Prostate gland (tissue), 2 donors: Measurements from ENCODE around the gene RNF128. TPM values are rescaled to one million over a fixed set of nuclear protein-coding genes. Genes with fewer than 3 reads are reported as not detected.

ENCODE experiments used
- DNase-seq: peaks from one replicate; pipeline ENCODE4 v3.0.0-alpha.2; 2019; ENCODE audit warnings: low spot score
- H3K27ac ChIP-seq, 2 donors: fragments of 200-600 bp; sonication (generic); 2 replicates each; pipeline ENCODE4 v1.5.1; 2017 to 2019
- H3K27me3 ChIP-seq: fragments of 200-600 bp; sonication (generic); replicated peaks from 2 replicates; pipeline ENCODE4 v1.5.1; 2019; ENCODE audit not compliant: insufficient read depth
- H3K36me3 ChIP-seq, 2 donors: fragments of 200-600 bp; sonication (generic); 1 replicate in 1 of 2; 2 replicates in 1 of 2; pipeline versions ENCODE4 v1.5.1 to v1.8.1; 2017 to 2019
- H3K4me1 ChIP-seq: fragments of 200-600 bp; sonication (generic); replicated peaks from 2 replicates; pipeline ENCODE4 v1.5.1; 2019
- H3K4me3 ChIP-seq, 2 donors: fragments of 200-600 bp; sonication (generic); 2 replicates each; pipeline ENCODE4 v1.5.1; 2017 to 2019
- H3K9me3 ChIP-seq: fragments of 200-600 bp; sonication (generic); 2 replicates; pipeline ENCODE4 v1.5.1; 2017
- CTCF ChIP-seq, 4 experiments: fragments of 200-600 bp in 2 of 4; fragments of 450-650 bp in 2 of 4; sonication (generic) in 2 of 4; IDR thresholded peaks; 1 replicate in 3 of 4; 2 replicates in 1 of 4; pipeline ENCODE4 v1.5.1; 2016 to 2019; ENCODE audit warnings: antibody characterized with exemption in 4 of 4, mild to moderate bottlenecking in 2 of 4, moderate library complexity in 2 of 4
- POLR2A ChIP-seq: fragments of 450-650 bp; IDR thresholded peaks from one replicate; pipeline ENCODE4 v1.6.1; 2016; ENCODE audit warnings: antibody characterized with exemption, mild to moderate bottlenecking
- POLR2AphosphoS5 ChIP-seq: sonication (generic); formaldehyde crosslinking; IDR thresholded peaks from one replicate; pipeline ENCODE4 v1.6.1; 2017; ENCODE audit warnings: antibody characterized with exemption
- WGBS: methylation state at CpG from one replicate; pipeline ENCODE4 v1.1.5; 2018; 5-methylcytosine and 5-hydroxymethylcytosine counted together
- intact Hi-C: fragments of 100-400 bp; cut with DNase I; formaldehyde crosslinking; loops from one replicate; pipeline ENCODE4 v1.14.2; 2022
- total RNA-seq, 2 donors: library from RNA; depleted of rRNA; stranded (reverse); fragments of >200 nt; gene quantifications; one replicate each; pipeline ENCODE4 v1.1.0, GENCODE V29; 2016

RNF128 gene
- total RNA-seq, 2 donors from 2014 or later = 1.9 to 10.5 TPM

- intact Hi-C loops = no loop called here
- TF ChIP-seq POLR2AphosphoS5 (no peak), CTCF (IDR thresholded peaks at IDR 0.05) (no peak), POLR2A (no peak)
Observed at GRCh38 chrX:106740193-106740780, 13.8 kb downstream of the RNF128 start.

GRCh38 chrX:106742193-106742592, 15.7 kb downstream of the RNF128 start:
- WGBS = 47% methylated on average over 2 of the region's 2 CpGs
- Histone ChIP-seq H3K4me3 (no peak overlapping the region), H3K9me3 (no peaks in the 10 kb centered on the region), H3K4me1 (no peaks in the 10 kb centered on the region), H3K36me3 (no peaks in the 10 kb centered on the region), H3K27ac (no peak overlapping the region), H3K27me3 (no peaks in the 10 kb centered on the region)
- intact Hi-C loops = no loop called here
- DNase-seq = no peak
- TF ChIP-seq POLR2AphosphoS5 (no peak), CTCF (IDR thresholded peaks at IDR 0.05) (no peak), POLR2A (no peak)

More at GRCh38 chrX:106740193-106740780, 13.8 kb downstream of the RNF128 start:
- 76% methylated on average over 2 of the region's 2 CpGs for WGBS
- H3K9me3 ChIP-seq = no peaks in the 10 kb centered on the region
- H3K27me3 ChIP-seq = no peaks in the 10 kb centered on the region
- no peak overlapping the region for H3K27ac ChIP-seq
- no peak overlapping the region for H3K4me3 ChIP-seq
- no peaks in the 10 kb centered on the region for H3K36me3 ChIP-seq
- no peak for DNase-seq
- H3K4me1 ChIP-seq = no peaks in the 10 kb centered on the region

GRCh38 chrX:106742805-106743204, 16.3 kb downstream of the RNF128 start:
- DNase-seq = no peak
- H3K36me3 ChIP-seq = no peaks in the 10 kb centered on the region
- TF ChIP-seq POLR2A = no peak
- TF ChIP-seq CTCF (IDR thresholded peaks at IDR 0.05) = no peak
- no peak for TF ChIP-seq POLR2AphosphoS5
- H3K4me3 ChIP-seq = no peak overlapping the region
- H3K27ac ChIP-seq = no peak overlapping the region
- H3K9me3 ChIP-seq = no peaks in the 10 kb centered on the region
- no peaks in the 10 kb centered on the region for H3K4me1 ChIP-seq
- intact Hi-C loops = no loop called here
- H3K27me3 ChIP-seq = no peaks in the 10 kb centered on the region

- Histone ChIP-seq H3K27ac (no peak overlapping the region), H3K4me1 (no peaks in the 10 kb centered on the region), H3K9me3 (no peaks in the 10 kb centered on the region), H3K4me3 (no peak overlapping the region), H3K27me3 (no peaks in the 10 kb centered on the region), H3K36me3 (no peaks in the 10 kb centered on the region)
- no peak for DNase-seq
- WGBS = 95% methylated on average over 1 of the region's 1 CpG
- intact Hi-C loops = no loop called here
- TF ChIP-seq POLR2A (no peak), POLR2AphosphoS5 (no peak), CTCF (IDR thresholded peaks at IDR 0.05) (no peak)
Observed at GRCh38 chrX:106748377-106748776, 21.9 kb downstream of the RNF128 start.

- Histone ChIP-seq H3K9me3 (no peaks in the 10 kb centered on the region), H3K4me3 (no peak overlapping the region), H3K27ac (no peak overlapping the region), H3K36me3 (no peaks in the 10 kb centered on the region), H3K4me1 (no peaks in the 10 kb centered on the region), H3K27me3 (no peaks in the 10 kb centered on the region)
- no peak for DNase-seq
- WGBS = 83% methylated on average over 3 of the region's 3 CpGs
- intact Hi-C loops = no loop called here
- TF ChIP-seq CTCF (IDR thresholded peaks at IDR 0.05) (no peak), POLR2A (no peak), POLR2AphosphoS5 (no peak)
Observed at GRCh38 chrX:106751407-106751806, 24.9 kb downstream of the RNF128 start.
